NOMO-1 treated with dmso at 0.1 percent for 144 hours (cell line): Measurements from ENCODE around the gene TMEM253.
A peak's percentile ranks its signal among the peaks of the same experiment; 100 is the strongest.

ENCODE experiments used
- DNase-seq: peaks from one replicate; lab custom pipeline; 2025; ENCODE audit not compliant: unreplicated experiment; lab: John Stamatoyannopoulos, UW

Gene TMEM253

DNA sequence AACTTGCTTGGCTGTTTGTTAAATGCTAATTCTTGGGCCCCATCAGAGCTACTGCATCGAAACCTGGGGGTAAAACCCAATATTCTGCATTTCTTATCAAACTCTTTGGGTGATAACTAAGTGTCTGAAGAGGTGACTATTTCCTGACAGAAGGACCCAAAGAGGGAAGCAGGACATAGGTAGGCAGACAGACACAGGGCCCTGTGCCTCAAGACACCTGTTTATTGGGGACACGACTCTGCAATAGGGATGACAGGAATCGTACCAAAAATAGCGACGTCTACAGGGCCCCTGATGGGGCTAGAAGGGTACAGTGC, 11.0 kb upstream of the TMEM253 start:
- DNase-seq, result no peak

DNA sequence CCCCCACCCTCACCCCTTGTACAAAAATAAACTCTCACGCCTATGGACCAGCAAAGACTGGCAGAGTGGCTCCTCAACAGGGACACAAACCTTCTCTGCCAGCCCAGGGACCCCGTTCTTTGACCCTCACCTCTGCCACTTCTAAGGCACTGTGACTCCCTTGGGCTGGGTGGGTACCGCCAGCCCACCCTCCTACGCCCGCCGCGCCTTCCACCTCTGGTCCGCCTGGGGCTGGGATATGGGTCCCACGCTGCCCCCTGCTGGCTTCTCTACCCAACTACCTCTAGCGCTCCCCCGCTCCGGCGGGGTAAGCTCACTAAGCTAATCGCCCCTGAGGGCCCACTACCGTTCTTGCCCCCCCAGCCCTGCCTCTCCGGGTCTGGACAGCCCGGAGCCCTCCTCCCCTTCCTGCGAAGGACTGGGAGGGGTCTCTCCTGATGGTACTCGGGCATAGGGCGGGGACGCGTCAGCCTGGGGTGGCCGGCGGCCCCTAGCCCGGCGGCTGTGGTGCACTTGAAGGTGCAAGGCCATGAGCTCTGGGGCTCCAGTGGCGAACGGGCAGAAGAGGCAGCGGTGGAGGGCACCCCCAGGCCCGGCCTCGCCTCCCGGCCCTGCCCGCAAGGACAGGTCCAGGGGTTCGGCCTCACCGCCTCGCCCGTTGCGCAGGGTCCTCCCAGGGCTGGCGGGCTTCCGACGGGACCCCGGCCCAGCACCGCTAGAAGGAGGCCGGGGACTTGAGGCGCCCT, 10.5 kb upstream of the TMEM253 start:
- no peak for DNase-seq

DNA sequence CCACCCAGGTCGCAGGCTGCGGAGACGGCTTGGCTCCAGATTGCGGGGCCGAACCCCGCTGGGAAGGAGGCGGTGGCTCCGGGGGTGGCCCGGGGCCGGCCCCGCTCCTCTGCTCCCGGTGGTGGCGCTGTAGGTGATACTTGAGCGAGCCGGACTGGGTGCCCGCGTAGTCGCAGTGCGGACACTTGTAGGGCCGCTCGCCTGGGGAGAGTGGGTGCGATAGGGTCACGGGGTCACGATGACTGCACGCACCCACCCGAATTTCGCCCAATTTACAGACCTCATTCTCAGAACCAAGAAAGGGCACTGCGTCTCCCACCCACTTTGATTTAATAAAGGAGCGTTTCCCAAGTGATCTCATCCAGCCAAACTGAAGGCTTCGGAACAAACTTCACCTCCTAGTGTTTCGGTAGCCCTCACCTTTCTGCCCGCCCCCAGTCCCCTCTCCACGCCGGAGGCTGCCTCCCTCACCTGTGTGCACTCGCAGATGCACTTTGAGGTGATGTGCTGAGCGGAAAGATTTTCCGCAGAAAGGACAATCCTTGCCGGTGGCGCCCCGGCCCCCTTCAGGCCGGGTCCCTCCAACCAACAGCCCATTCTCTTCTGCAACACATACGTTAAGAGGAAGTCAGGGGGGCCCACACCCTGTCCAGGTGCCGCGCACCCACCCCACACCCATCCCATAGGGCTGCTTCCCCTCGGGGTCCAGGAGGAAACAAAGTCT, 9.8 kb upstream of the TMEM253 start:
- no peak for DNase-seq

DNA sequence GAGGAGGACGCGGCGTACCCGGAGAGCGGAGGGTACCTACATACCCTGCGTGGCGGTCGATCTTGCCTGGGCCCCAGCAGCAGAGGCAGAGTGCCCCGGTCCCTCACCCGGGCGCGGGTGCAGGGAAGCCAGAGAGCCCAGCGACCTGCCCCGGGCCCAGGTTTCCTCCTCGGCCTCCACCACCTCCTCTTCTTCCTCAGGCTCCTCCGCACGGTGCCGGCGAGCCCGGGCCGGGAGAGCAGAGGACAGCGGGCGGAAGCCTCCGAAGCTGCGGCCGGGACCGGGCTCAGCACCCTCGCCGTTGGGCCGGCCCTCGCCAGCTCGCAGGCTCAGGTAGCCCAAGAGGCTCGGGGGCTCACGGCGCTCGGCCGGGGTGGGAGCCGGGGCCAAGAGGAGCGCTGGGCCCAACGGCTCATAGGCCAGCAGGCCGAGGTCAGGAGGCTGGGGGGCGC, 9.0 kb upstream of the TMEM253 start:
- DNase-seq, result no peak

DNA sequence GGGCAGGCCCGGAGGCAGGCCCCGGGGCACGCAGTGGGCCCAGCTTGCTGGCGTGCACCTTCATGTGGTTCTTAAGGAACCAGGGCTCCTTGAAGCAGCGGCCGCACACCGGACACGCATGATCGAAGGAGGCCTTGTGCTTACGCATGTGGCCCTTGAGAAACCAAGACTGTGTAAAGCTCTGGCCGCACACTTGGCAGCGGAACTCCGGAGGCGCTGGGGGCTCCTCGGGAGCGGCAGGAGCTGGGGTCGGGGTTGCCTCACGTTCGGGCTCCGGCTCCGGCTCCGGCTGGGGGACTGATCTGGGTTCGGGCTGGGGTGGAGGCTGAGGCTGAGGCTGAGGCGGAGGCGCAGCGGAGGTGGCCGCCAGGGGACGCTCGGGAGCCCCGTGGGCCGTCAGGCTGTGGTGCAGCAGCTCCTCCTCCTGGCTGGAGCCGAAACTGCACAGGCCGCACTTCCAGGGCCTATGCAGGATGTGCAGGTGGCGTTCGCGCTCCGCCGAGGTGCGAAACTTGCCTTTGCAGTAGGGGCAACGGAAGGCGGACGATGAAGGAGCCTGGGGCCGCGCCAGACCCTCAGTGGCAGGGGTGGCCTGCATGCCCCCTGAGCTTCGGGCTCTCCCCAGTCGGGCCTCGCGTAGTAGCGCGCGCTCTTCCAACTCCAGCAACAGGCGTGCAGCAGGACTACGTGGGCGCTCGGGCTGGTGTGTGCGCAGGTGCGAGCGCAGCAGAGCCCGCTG, 8.4 kb upstream of the TMEM253 start:
- DNase-seq, result peak; percentile 30

DNA sequence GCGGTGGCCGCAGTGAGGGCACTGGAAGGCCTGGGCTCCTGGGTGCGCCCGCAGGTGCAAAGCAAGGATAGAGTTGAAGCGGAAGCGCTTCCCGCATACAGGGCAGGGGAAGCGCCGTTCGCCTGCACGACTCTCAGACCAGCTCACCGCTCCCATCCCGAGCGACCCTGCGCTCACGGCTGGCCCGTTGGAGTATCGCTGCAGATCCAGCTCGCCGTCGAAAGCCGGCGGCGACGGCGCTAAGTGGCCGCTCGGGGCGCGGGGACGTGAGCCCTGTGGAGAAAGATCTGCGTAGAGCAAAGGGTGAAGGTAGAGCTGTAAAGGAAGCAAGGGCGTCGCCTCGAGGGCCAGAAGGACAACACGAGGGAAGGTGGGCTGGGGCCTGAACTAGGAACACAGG, 7.8 kb upstream of the TMEM253 start:
- DNase-seq, result no peak

DNA sequence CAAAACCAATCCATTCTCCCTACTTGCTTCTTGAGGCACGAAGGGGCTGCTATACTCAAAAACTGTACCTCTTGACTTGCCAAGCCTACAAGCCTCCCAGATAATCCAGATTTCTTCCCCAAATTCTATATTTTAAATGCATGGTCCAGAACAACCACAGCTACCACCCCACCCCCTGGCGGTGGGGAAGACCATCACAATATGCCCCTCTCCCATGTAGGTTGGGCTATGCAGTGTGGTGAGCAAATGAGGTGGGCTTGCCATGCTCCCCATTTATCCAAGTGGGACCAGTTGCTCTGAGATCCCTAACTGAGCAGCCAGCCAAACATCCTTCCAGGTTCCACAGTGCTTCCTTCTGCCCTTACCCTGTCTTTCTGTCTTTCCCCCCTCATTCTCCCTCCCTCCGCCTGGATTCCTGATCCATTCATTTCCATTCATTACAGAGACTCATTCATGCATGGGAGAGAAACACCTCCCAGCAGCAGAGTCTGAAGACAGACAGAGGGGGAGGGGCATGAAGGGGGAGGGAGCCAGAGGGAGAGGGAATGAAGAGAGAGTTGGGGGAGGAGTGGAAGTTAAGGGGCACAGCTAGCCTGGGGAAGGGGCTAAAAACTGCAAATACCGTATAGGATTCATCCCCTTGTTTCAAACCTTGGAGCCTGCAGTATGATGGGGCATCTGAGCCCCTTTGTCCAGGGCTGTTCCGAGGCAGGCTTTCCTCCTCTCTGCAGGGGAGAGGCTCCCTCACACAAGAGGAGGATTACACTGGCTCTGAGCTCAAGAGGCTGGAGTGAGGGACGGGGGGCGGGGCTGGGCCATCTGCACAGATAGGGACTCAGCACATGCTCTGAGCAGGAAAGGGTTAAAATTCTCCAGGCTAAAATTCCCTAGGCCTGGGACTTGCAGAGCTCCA, 6.8 kb upstream of the TMEM253 start:
- DNase-seq, result no peak

DNA sequence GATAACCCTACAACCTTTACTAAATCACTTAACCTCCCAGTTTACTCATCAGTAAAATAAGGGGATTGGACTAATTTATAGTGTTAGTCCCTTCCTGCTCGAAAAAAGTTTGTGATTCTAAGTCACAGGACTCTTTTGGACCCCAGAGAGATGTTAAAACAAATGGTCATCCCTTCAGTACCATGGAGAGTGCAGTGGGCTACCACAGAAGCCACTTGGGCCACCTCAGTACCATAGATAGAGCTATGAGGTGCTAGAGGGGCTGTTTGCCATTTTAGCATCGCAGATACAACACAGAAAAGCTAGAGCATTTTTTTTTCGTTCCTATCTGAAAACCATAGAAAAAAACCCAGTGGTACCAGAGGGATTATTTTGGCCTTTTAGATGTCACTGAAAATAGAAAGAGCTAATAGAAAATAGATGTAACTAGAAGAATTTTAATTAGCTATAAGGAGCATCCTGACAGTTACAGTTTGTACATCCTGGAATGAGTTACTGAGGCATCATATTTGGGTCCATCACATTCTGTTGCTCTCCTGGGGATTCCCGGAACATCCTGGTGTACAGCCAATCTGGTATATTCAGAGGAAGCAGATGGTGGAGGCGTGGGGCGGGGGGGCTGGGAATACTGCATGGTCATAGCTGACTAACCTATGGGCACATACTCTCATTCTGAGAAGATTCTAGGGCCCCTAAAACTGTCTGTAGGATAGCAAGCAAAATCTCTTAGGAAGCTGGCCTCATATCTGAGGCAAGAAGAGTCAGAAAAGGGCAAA, 5.2 kb upstream of the TMEM253 start:
- DNase-seq, result no peak

DNA sequence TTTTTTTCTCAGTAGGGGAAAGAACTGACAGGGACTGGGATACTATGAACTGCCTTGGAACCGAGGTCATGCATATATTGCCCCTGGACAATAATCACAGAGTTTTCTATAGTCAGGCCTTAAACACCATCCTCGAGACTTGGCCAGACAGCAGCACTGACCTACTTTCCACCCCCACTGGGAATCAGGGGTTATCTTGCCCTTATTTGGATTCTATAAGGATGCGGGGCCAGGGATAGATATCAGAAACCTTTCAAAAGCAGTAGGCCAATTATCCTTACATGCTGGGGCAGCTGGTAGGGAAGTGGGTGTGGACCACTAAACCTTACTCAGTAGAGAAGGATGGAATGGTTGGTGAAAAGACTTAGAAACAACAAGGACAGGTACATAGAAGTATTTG, 4.4 kb upstream of the TMEM253 start:
- no peak for DNase-seq

DNA sequence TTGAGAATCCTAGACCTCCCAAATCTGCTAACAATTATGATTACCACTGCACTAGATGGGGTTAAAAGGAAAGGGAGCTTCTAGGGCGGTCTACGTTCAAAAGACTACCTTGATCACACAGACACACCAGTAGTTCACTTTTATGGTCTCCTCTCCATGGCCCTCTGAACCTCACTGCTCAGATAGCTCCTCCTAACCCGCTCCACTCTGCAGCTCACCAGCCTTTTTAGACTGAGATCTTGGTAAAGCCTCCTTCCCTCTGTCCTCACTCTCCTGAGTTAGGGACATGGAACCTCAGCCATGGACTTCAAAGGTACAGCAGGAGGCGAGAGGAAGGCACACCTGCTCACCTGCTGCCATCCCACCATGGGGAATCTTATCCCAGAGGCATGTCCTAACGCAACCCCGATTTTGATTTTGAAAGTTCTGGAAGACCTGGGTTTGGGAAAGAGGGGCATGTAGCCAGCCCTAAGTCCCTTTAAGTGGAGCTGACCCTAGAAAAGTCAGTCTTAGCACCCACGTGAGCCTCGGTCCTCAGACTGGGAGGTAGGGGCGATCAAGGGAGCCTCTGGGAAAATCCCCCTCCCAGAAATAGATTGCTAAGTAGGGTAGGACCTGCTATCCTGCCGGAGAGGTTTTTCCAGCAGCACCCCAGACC, 3.8 kb upstream of the TMEM253 start:
- no peak for DNase-seq

DNA sequence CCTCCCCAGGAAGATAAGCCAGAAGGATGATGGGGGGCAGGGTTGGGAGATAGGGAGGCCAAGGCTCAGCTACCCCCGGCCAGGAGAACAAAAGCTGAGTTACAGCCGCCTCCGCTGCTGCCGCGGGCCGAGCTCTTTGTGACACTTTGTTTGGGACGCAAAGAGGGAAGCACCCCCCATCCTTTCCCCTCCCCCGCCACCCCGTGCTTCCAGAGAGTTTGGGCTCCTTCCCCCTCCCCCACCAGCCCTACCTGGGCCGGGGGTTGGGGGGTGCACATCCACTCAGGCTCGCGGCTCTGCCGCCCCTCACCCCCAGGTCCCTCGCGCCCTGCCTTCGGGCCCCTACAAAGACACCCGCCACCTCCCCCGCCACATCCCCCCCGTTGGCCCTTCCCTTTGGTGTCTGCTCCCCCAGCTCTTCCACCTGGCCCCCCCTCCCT, 3.2 kb upstream of the TMEM253 start:
- DNase-seq, result no peak

DNA sequence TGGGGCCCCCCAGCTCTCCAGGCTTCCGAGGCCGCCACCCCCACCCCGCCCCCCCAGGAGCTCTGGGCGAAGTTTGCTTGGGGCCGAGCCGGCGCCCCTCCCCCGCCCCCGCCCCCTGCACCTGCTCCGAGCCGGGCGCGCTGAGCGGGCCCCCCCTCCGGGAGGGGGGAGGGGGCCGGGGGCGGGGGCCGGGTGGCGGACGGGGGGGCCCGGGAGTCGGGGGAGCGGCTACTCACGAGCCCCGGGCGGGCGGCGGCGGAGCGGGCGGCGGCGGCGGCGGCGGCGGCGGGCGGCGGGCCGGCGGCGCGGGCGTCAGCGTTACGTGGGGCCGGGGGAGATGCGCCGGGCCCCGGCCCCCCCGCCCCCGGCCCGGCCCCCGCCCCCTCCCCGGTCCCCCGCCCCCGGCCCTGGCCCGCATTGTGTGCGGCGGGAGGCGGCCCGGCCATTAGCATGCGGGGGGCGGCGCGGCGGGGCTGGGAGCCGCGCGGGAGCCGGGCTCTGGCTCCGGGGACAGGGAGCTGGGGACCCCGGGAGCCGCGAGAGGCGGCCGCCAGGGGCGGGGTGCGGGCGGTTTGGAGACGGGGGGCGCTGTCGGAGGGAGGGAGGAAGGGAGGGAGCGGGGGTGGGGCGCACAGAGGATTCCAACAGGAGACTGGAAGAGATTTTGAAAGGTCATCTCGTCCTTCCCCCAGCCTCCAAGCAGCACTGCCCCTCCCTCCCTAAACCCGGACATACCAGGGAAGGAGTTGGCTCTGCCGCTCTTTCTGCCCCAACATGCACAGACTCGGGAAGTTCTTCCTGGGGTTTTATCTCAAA, 2.6 kb upstream of the TMEM253 start, which contains the start of gene ZNF219:
Gene ZNF219, minus strand, starts transcription at position 580 of the 816 bp plus-strand sequence. CDS start 5,064 bp downstream, outside the sequence.
- no peak for DNase-seq

DNA sequence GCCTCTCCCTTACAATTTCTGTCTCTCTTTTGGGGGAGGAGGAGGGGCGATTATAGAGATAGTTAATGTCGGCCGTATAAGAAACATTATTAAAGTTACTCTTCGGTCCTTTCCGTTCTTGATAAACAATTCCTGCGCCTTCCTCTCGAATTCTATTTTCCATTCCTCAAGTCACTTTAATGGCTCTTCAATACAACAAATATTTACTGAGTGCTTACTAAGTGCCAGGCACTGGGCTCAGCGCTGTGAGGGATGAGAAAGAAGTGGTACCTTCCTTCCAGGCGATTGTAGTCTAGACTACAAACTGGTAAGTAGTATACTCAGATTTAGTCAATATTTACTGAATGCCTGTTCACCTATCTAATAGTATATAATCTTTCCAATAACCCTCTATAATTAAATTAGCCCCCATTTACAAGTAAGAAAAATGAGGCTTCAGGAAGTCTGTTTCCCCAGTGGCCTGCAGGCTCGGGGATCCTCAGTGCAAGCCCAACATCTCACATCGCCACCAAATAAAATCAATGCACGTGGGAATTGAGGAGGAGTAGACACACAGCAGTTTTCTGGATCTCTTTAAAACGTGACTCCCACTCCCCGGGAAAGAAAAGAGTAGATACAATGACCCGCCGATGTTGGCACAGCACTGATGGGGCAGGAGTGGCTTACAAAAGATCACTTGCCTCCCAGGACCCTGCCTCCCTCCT, 1.8 kb upstream of the TMEM253 start:
- no peak for DNase-seq

DNA sequence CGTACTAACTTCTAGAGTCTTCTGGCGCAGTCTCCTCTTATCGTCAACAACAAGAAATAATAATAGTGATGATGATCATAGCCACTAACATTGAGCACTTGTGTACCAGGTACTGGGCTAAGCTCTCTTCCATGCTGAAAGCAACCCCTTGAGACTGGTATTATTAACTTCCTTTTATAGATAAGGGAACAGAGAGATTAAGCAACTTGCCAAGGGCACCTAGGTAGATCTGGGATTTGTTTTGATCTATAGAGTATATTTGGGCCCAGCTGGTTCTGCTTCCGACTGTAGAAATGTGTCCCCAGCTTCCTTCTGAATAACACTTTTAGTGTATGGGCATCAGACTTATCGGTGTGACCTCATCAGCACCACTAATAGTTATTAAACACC, 1.3 kb upstream of the TMEM253 start:
- DNase-seq, result no peak

DNA sequence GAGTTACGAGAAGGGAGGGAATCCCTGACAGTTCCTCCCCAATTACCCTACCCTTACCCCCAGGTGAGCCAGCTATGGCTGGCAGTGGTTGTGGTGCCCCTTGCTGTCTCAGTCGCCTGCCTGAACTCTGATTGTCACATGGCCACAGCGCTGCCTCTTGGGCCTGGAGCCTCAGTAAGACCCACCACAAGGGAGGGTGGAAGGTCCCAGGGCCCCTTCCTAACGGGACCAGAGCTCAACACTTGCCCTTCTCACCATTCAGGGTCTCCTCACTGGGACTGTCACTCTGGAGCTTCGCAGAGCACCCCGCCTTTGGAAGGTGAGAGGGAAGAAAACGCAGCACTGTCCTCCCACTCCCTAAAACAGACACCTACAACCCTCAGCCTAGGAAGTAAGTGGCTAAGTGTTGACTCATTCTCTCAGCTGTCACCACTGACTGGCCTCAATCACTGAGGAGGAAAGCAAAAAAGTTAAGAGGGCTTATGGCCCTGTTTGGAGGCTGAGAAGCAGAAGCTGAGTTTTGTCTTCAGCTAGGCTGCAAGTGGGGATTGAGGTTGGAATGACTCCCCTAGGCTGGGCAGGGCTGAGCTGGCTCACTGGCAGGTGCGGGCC, 1.0 kb downstream of the TMEM253 start:
- no peak for DNase-seq

DNA sequence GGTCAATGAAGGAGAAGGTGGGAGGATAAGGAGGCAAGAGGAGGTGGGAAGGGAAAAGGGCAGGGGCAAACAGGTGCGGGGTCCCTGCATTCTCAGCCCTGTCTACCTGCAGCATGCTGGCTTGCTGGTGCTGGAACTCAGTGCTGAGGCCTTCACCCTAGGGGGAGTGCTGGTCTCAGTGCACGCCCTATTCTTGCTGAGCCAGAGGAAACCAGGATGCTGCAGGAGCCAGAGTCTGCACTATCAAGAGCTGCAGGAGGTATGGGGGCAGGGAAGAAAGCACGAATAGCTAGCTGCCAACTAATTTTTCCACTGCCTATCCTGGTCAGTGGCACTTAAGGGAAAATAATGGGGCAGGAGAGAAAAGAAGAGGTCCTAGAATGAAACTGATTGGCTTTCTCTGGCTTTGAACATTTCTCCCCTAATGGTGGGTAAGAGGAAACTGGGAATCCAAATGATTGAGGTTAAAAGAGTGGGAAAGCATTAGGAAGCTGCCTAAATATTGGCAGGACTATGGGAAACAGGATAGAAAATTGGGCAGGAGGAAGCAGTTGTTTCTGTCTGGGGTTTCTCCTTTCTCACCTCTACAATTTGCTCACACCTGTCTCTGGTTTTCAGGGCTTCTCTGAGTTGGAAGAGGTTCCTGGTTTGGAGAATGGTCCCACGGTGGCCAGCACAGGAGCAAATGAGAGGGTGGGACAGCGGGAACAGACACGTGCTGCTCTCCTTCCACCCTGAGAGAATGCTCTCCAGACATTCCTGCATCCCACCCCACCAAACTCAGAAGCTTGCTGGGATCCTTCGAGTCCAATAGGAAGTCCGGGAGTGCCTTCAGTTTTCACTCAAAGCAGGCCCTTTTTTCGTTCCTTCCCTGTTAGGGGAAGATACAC, 1.9 kb downstream of the TMEM253 start:
- no peak for DNase-seq

DNA sequence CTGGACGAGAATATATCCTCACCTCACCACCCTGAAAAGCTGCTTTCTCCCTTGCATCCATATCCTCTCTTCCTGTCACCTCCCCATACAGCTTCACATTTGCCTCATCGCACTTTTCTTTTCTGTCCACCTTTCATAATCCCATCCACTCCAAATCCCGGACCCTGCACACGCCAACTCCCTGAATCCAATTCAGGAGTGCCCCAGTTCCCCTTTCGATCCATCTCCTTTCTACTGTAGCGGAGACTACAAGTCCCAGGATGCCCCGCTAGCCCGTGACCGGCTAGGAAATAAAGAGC, 2.5 kb downstream of the TMEM253 start:
- no peak for DNase-seq
